ENCODE results near the gene LACTB.

Gene LACTB

DNA sequence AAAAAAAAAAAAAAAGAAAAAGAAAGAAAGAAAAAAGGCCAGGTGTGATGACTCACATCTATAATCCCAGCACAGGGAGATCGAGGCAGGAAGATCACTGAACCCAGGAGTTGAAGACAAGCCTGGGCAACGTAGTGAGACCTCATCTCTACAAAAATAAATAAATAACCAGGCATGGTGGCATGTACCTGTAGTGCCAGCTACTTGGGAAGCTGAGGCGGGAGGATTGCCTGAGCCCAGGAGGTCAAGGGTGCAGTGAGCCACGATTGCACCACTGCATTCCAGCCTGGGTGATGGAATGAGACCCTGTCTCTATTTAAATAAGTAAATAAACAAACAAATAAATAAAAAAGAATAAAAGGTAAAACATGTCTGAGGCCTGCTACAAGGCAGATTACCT, 39.3 kb upstream of the LACTB start:
- ATAC-seq (replicated peaks; ENCODE audit: extremely low read depth, poor library complexity, severe bottlenecking): no peak
- H3K27ac Mint-ChIP-seq (ENCODE audit: low read depth): no peak overlapping the region
- H3K36me3 Mint-ChIP-seq (ENCODE audit: insufficient read depth): peaks cover 2% of the 10 kb centered on the region
- no peaks in the 10 kb centered on the region for H3K9me3 Mint-ChIP-seq
- no peak for DNase-seq (ENCODE audit: low spot score in 2 of 2)
- no peak overlapping the region for H3K4me3 Mint-ChIP-seq
- H3K4me1 Mint-ChIP-seq: no peaks in the 10 kb centered on the region
- peaks cover 43% of the 10 kb centered on the region for H3K27me3 Mint-ChIP-seq

DNA sequence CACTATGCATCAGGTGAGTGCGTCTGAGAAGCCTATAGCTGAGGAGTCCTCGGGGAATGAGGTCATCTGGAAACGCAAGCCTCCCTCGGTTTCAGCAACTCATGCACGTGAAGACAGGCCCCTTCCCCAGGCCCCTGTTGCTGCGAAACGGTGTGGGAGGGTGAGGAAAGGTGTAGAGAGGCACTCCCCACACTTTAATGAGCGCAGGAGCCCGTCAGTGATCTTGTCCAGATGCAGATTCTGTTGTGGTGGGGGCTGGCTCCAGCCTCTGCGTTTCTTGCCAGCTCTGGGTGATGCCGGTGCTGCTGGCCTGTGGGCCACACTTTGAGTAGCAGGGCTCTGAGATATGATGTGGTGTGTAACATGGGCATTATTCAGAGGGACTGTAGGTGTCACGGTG, 38.6 kb upstream of the LACTB start:
- Mint-ChIP-seq H3K36me3 (ENCODE audit: insufficient read depth) (no peaks in the 10 kb centered on the region), H3K27ac (ENCODE audit: low read depth) (no peak overlapping the region), H3K27me3 (peaks cover 43% of the 10 kb centered on the region), H3K4me3 (no peak overlapping the region), H3K9me3 (no peaks in the 10 kb centered on the region), H3K4me1 (no peaks in the 10 kb centered on the region)
- ATAC-seq (replicated peaks; ENCODE audit: extremely low read depth, poor library complexity, severe bottlenecking) (no peak), DNase-seq (ENCODE audit: low spot score in 2 of 2) (no peak)

DNA sequence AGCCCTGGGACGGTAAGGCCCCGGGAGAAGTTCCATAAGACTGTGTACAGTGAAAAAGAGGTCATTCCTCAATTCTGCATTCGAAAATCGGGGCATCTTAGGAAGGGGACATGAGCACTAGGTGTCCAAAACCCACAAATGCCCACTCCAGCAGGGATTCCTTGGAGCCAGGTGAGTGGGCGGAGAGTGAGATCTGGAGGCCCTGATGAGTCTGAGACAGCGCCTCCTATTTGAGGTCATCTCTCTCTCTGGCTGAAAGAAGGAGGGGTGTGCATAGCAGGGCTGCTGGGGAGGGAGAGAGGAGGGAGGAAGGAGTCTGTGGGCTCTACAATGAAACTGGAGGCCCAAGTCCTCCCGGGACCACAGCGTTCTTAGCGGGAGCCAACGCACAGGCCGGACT, 38.1 kb upstream of the LACTB start:
- ATAC-seq (replicated peaks; ENCODE audit: extremely low read depth, poor library complexity, severe bottlenecking) (no peak), DNase-seq (ENCODE audit: low spot score in 2 of 2) (no peak)
- peaks cover 43% of the 10 kb centered on the region for H3K27me3 Mint-ChIP-seq
- no peaks in the 10 kb centered on the region for H3K9me3 Mint-ChIP-seq
- H3K4me3 Mint-ChIP-seq: no peak overlapping the region
- H3K36me3 Mint-ChIP-seq (ENCODE audit: insufficient read depth): no peaks in the 10 kb centered on the region
- no peaks in the 10 kb centered on the region for H3K4me1 Mint-ChIP-seq
- H3K27ac Mint-ChIP-seq (ENCODE audit: low read depth): no peak overlapping the region

DNA sequence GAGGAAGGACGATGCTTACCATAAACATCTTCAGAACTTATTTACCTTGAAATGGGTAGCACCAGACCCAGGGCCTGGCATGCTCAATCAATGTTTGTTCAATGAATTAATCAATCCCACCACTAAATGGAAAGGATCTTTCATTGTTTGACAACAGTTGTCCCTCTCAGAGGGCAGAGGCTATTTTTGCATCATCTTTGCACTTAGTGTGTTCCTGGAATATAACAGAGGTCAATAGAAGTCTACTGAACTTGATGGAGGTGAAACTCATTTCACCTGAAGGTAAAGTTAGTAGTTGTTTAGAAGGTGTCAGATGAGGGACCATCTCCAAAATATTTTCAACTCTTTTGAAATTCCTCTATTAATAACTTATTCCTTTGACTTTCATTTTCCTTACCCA, 36.9 kb upstream of the LACTB start:
- Mint-ChIP-seq H3K9me3 (no peaks in the 10 kb centered on the region), H3K36me3 (ENCODE audit: insufficient read depth) (no peaks in the 10 kb centered on the region), H3K4me3 (no peak overlapping the region), H3K27ac (ENCODE audit: low read depth) (no peak overlapping the region), H3K4me1 (no peaks in the 10 kb centered on the region), H3K27me3 (peaks cover 38% of the 10 kb centered on the region)
- DNase-seq (ENCODE audit: low spot score in 2 of 2): no peak
- ATAC-seq (replicated peaks; ENCODE audit: extremely low read depth, poor library complexity, severe bottlenecking): no peak

DNA sequence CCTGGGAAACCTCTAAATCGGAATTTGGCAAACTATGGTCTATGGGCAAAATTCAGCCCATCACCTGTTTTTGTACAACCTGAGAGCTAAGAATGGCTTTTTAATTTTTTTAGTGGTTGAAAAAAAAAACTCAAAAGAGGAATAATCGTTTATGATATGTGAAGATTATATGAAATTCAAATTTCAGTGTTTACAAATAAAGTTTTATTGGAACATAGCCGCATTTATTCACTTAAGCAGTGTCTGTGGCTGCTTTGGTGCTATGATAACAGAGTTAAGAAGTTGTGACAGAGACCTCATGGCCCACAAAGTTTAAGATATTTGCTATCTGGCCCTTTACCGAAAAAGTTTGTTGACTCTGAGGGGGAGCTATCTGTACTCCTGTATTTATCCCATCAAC, 36.4 kb upstream of the LACTB start:
- DNase-seq (ENCODE audit: low spot score in 2 of 2) (no peak), ATAC-seq (replicated peaks; ENCODE audit: extremely low read depth, poor library complexity, severe bottlenecking) (no peak)
- H3K27me3 Mint-ChIP-seq: peaks cover 33% of the 10 kb centered on the region
- no peaks in the 10 kb centered on the region for H3K36me3 Mint-ChIP-seq (ENCODE audit: insufficient read depth)
- H3K27ac Mint-ChIP-seq (ENCODE audit: low read depth): no peak overlapping the region
- H3K4me3 Mint-ChIP-seq: no peak overlapping the region
- no peaks in the 10 kb centered on the region for H3K9me3 Mint-ChIP-seq
- no peaks in the 10 kb centered on the region for H3K4me1 Mint-ChIP-seq

DNA sequence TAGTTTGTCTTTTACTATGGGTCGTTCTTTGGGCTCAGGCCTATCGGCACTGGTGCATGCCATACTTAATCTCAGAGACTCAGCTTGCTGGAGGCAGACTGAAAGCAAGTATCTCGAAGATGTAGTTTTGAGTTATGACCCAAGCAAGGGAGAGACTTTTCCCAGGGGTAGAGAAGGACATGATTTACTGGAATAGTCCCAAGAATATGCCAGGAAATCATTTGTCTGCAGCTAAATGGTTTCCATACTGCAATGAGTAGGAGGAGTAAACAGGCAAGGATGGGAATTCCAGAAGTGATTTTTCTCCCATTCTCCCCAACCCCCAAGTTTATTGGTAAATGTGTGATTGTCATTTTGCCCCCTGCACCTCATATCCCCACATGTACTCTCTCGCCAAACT, 35.4 kb upstream of the LACTB start:
- DNase-seq (ENCODE audit: low spot score in 2 of 2) (no peak), ATAC-seq (replicated peaks; ENCODE audit: extremely low read depth, poor library complexity, severe bottlenecking) (no peak)
- H3K27ac Mint-ChIP-seq (ENCODE audit: low read depth): no peak overlapping the region
- H3K4me3 Mint-ChIP-seq: no peak overlapping the region
- H3K4me1 Mint-ChIP-seq: no peaks in the 10 kb centered on the region
- H3K9me3 Mint-ChIP-seq: no peaks in the 10 kb centered on the region
- H3K27me3 Mint-ChIP-seq: peaks cover 25% of the 10 kb centered on the region
- H3K36me3 Mint-ChIP-seq (ENCODE audit: insufficient read depth): no peaks in the 10 kb centered on the region

DNA sequence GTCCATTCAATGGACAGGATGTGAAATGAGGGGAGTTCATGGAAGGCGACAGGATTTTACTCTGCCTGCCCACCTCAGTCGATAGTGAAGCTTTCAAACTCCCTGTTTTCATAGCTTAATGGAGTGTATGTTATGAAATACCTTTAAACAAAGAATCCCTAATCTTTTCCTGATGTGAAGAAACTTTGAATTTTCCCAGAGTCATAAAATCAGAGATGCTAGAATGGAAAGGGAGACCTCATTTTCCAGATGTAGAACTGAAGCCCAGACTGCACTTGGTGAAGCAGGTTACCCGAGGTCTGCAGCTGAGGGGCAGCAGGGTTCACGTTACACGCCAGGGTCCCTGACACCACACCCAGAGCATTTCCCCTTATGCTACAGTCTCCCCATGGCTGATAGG, 34.7 kb upstream of the LACTB start:
- Mint-ChIP-seq H3K4me1 (no peaks in the 10 kb centered on the region), H3K4me3 (no peak overlapping the region), H3K27ac (ENCODE audit: low read depth) (no peak overlapping the region), H3K9me3 (no peaks in the 10 kb centered on the region), H3K27me3 (peaks cover 25% of the 10 kb centered on the region), H3K36me3 (ENCODE audit: insufficient read depth) (no peaks in the 10 kb centered on the region)
- DNase-seq (ENCODE audit: low spot score in 2 of 2): no peak
- ATAC-seq (replicated peaks; ENCODE audit: extremely low read depth, poor library complexity, severe bottlenecking): no peak

DNA sequence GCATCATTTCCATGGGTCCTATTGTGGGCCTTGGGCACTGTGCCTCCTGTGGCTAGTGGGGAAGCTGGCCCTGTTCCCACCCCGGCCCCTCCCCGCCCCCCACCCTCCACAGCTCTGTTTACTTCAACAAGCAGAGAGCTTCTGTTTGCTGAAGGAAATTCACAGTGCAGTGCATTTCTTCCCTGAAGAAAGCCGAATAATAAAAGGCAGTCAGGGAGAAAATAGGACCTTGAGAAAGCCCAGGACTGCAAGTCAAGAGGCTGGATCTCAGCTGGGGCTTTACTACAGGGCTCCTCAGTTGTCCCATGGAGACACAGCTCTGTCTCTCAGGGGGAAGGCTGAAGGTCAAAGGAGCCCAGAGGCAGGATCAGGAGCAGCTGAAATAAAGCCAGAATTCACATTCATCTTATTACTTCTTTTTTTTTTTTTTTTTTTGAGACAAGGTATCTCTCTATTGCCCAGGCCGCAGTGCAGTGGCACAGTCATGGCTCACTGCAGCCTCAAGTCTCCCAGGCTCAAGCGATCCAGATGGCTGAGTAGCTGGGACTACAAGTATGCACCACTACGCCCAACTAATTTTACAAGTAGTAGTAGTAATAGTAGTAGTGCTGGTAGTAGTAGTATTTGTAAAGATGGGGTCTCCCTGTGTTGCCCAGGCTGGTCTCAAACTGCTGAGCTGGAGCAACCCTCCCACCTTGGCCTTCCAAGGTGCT, 33.0 kb upstream of the LACTB start:
- no peak for ATAC-seq (replicated peaks; ENCODE audit: extremely low read depth, poor library complexity, severe bottlenecking)
- H3K27me3 Mint-ChIP-seq: peaks cover 8% of the 10 kb centered on the region
- H3K4me3 Mint-ChIP-seq: no peak overlapping the region
- no peaks in the 10 kb centered on the region for H3K9me3 Mint-ChIP-seq
- peaks cover 3% of the 10 kb centered on the region for H3K4me1 Mint-ChIP-seq
- DNase-seq (ENCODE audit: low spot score in 2 of 2): no peak
- H3K27ac Mint-ChIP-seq (ENCODE audit: low read depth): no peak overlapping the region
- H3K36me3 Mint-ChIP-seq (ENCODE audit: insufficient read depth): no peaks in the 10 kb centered on the region

DNA sequence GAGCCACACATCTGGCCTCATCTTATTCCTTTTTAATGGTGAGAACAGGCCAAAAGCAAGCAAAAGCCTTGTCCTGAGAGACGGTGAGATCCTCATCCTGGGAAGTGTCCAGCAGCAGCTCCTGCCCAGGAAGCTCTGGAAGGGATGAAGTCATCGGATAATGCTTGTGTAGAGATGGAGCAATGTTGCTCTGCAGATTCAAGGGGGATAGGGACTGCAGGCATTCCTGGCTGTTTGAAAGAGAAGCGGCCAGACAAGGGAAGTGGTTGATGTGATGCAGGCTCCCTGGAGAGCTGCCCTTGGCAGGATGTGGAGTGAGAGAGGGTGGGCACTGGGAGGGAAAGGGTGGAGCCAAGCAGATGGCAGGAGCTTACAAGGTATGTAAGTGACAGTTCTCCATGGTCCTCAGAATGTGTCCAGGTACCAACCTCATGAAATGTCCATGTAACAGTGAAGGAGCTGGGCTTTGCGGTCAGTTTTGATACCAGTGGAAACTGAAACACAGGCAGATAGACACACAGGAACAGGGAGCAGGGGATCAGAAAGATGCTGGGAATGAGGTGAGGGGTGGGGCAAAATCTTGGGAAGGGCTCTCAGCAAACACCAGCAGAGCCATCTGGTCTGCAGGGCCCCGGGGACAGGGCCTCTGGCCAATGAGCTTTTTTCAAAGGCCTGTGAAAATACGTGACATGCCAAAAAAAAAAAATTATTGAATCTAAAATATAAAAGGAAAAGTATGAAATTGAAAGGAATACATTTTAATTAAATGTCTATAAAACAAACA, 32.2 kb upstream of the LACTB start:
- DNase-seq (ENCODE audit: low spot score in 2 of 2) (no peak), ATAC-seq (replicated peaks; ENCODE audit: extremely low read depth, poor library complexity, severe bottlenecking) (no peak)
- peaks cover 8% of the 10 kb centered on the region for H3K27me3 Mint-ChIP-seq

DNA sequence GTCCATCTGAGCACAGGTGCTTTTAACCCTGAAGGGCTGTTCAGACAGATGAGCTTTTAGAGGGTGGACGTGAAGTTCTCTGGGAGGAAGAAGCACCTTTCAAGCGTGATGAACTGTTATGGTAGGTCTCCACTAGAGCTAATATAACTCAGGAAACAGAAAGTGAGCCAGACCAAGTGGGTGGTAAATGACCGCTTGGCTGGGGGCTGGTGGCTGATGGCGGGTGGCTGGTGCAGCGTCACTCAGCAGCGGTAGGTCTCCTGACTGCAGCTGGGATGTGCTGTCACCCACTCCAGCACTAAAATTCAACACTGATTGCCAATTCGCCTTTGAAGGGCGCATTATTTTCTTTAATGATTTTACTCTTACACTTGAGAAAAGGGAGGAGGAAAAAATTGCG, 31.2 kb upstream of the LACTB start:
- H3K4me1 Mint-ChIP-seq: peaks cover 4% of the 10 kb centered on the region
- no peaks in the 10 kb centered on the region for H3K9me3 Mint-ChIP-seq
- ATAC-seq (replicated peaks; ENCODE audit: extremely low read depth, poor library complexity, severe bottlenecking) (no peak), DNase-seq (ENCODE audit: low spot score in 2 of 2) (no peak)
- H3K27me3 Mint-ChIP-seq: peaks cover 8% of the 10 kb centered on the region
- H3K36me3 Mint-ChIP-seq (ENCODE audit: insufficient read depth): no peaks in the 10 kb centered on the region
- no peak overlapping the region for H3K4me3 Mint-ChIP-seq
- no peak overlapping the region for H3K27ac Mint-ChIP-seq (ENCODE audit: low read depth)

More for the DNA sequence above, 32.2 kb upstream of the LACTB start:
- Mint-ChIP-seq H3K4me3 (no peak overlapping the region), H3K4me1 (peaks cover 4% of the 10 kb centered on the region), H3K36me3 (ENCODE audit: insufficient read depth) (no peaks in the 10 kb centered on the region), H3K27ac (ENCODE audit: low read depth) (no peak overlapping the region), H3K9me3 (no peaks in the 10 kb centered on the region)

DNA sequence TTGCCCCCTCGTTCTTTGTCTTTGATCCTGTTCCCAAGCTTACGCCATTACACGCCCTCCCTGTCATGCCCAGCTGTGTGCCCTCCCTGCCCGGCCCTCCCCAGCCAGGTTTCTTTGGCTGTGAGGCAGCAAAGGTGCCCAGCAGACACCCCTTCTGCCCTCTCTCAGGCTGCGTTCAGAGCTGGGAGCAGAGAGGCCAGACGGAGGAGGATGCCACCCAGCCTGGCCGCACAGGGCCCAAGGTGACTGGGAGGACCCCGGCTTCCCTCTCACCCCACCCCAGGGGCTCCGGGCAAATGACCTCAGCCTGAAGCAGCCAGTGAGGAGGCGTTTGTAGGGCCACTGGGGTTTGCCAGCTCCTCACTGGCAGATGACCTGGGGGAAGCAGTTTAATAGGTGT, 30.8 kb upstream of the LACTB start:
- H3K27ac Mint-ChIP-seq (ENCODE audit: low read depth): no peak overlapping the region
- H3K4me1 Mint-ChIP-seq: peaks cover 4% of the 10 kb centered on the region
- no peak for ATAC-seq (replicated peaks; ENCODE audit: extremely low read depth, poor library complexity, severe bottlenecking)
- no peaks in the 10 kb centered on the region for H3K36me3 Mint-ChIP-seq (ENCODE audit: insufficient read depth)
- H3K9me3 Mint-ChIP-seq: no peaks in the 10 kb centered on the region
- no peak for DNase-seq (ENCODE audit: low spot score in 2 of 2)
- peaks cover 8% of the 10 kb centered on the region for H3K27me3 Mint-ChIP-seq
- no peak overlapping the region for H3K4me3 Mint-ChIP-seq

DNA sequence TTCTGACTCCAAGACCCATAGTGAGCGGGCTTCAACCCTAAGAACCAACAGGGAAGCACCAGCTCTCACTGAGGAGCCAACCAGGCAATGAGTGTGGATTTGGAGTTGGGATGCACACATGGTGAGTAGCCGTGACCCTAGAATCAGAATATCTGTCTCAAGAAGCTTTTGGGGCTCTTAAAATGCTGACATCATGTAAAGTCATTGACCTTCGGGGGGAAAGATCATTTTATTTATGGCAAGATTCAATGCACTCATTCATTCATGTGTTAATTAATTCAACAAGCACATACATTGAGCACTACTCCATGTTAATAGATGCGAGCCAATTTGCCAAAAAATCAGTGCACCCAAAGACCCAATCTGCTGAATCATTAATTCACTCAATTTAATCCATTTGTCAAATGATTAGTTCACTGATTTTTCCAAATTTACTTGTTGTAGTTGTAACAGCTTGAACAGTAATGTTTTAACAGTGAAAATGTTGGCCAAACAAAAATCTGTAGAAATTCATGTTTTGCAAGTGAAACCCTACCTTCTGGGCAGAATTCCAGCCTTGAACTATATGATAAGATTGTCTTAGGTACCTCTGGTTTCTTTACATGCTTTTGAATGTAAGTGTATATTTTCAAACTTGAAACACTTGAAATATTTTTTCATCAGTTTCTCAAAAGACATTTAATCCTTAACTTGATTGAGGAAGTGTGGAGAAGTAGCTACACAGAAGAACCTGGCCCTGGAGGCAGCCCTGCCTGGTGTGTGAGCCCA, 29.8 kb upstream of the LACTB start:
- H3K27me3 Mint-ChIP-seq: peaks cover 8% of the 10 kb centered on the region
- no peak overlapping the region for H3K4me3 Mint-ChIP-seq
- no peaks in the 10 kb centered on the region for H3K36me3 Mint-ChIP-seq (ENCODE audit: insufficient read depth)
- H3K27ac Mint-ChIP-seq (ENCODE audit: low read depth): no peak overlapping the region
- H3K9me3 Mint-ChIP-seq: no peaks in the 10 kb centered on the region
- DNase-seq (ENCODE audit: low spot score in 2 of 2): no peak
- H3K4me1 Mint-ChIP-seq: peaks cover 4% of the 10 kb centered on the region
- ATAC-seq (replicated peaks; ENCODE audit: extremely low read depth, poor library complexity, severe bottlenecking): no peak
